Measurements from ENCODE around the gene DGCR2. TPM values are rescaled to one million over a fixed set of nuclear protein-coding genes. Genes with fewer than 3 reads are reported as not detected.

The DGCR2 gene
- total and polyA plus RNA-seq, 2 donors (not counting 1 experiment from before 2014, with no cell fraction given) = 34.3 to 39.5 TPM

- Histone ChIP-seq H3K9me3 (ENCODE audit: control insufficient read depth, insufficient read depth, low read depth, low read length) (no peaks in the 10 kb centered on the region), H4K20me1 (ENCODE audit: control insufficient read depth, extremely low read depth, insufficient read depth, low read length) (no peaks in the 10 kb centered on the region), H3K4me2 (ENCODE audit: extremely low read depth, insufficient read depth, low read length) (no peak overlapping the region), H2AFZ (ENCODE audit: low read length) (no peak overlapping the region), H3K27me3 (ENCODE audit: control insufficient read depth, insufficient read depth, low read length) (no peaks in the 10 kb centered on the region), H3K79me2 (ENCODE audit: control insufficient read depth, insufficient read depth, low read length) (no peaks in the 10 kb centered on the region), H3K4me1 (ENCODE audit: control insufficient read depth, extremely low read depth, insufficient read depth, low read length) (no peaks in the 10 kb centered on the region), H3K4me3 (replicated peaks in 1 of 4; ENCODE audit: control extremely low read depth in 1 of 4, insufficient read depth in 1 of 4, low read depth in 3 of 4, low read length in 4 of 4) (no peak overlapping the region), H3K9ac (ENCODE audit: insufficient read depth, low read length) (no peak overlapping the region), H3K36me3 (ENCODE audit: control insufficient read depth, insufficient read depth, low read length) (peaks cover 23% of the 10 kb centered on the region), H3K27ac (ENCODE audit: insufficient read depth, low read length) (no peak overlapping the region)
- TF ChIP-seq CTCF (conservative IDR thresholded peaks at IDR 0.05 in 1 of 2, IDR thresholded peaks at IDR 0.05 in 1 of 2; ENCODE audit: low read depth in 1 of 2, low read length in 2 of 2) = no peak
- TF ChIP-seq EZH2 (IDR thresholded peaks at IDR 0.05; ENCODE audit: low read length, missing control alignments) = no peak
- no peak for DNase-seq (ENCODE audit: low read depth in 2 of 2)
Measured at GRCh38 chr22:19134874-19135273, 12.7 kb upstream of the DGCR2 start.

DNA sequence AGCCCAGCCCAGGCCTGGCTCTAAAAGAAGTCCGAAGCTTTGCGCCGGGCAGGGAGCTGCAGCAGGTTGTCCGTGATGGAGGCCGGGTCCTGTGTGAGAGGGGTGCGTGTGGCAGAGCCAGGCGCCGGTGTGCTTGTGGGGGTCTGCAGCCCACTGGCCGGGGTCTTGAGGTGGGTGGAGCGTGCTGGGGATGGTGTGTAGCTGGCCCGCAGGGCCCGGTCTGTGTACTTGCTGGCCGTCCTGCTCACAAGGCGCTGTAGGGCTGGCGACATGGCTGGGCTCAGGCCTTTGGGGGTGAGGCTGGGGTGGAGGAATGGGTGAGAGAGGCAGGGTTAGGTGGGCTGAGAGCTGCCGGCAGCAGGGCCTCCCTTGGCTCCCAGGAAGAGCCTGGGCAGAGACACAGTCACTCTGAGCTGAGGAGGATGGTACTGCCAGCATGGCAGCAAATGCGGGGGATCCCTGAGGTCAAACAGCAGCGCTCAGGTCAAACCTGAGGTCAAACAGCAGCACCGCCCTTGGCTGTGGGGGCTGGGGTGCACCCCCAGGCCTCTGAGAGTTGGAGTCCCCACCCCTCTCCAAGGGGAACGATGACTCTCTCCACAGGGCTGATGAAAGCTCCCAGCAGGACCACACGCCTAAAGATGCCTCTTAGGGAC lies 12.1 kb upstream of the DGCR2 start:
- Histone ChIP-seq H3K36me3 (ENCODE audit: control insufficient read depth, insufficient read depth, low read length) (peaks cover 18% of the 10 kb centered on the region), H3K4me3 (replicated peaks in 1 of 4; ENCODE audit: control extremely low read depth in 1 of 4, insufficient read depth in 1 of 4, low read depth in 3 of 4, low read length in 4 of 4) (no peak overlapping the region), H4K20me1 (ENCODE audit: control insufficient read depth, extremely low read depth, insufficient read depth, low read length) (no peaks in the 10 kb centered on the region), H3K4me1 (ENCODE audit: control insufficient read depth, extremely low read depth, insufficient read depth, low read length) (no peaks in the 10 kb centered on the region), H3K27me3 (ENCODE audit: control insufficient read depth, insufficient read depth, low read length) (no peaks in the 10 kb centered on the region), H3K9me3 (ENCODE audit: control insufficient read depth, insufficient read depth, low read depth, low read length) (no peaks in the 10 kb centered on the region), H3K9ac (ENCODE audit: insufficient read depth, low read length) (no peak overlapping the region), H2AFZ (ENCODE audit: low read length) (no peak overlapping the region), H3K4me2 (ENCODE audit: extremely low read depth, insufficient read depth, low read length) (no peak overlapping the region), H3K79me2 (ENCODE audit: control insufficient read depth, insufficient read depth, low read length) (no peaks in the 10 kb centered on the region), H3K27ac (ENCODE audit: insufficient read depth, low read length) (no peak overlapping the region)
- DNase-seq (ENCODE audit: low read depth in 2 of 2) = no peak
- TF ChIP-seq CTCF (conservative IDR thresholded peaks at IDR 0.05 in 1 of 2, IDR thresholded peaks at IDR 0.05 in 1 of 2; ENCODE audit: low read depth in 1 of 2, low read length in 2 of 2) (no peak), EZH2 (IDR thresholded peaks at IDR 0.05; ENCODE audit: low read length, missing control alignments) (no peak)

GRCh38 chr22:19133561-19133960 lies 11.3 kb upstream of the DGCR2 start:
- peaks cover 14% of the 10 kb centered on the region for H3K36me3 ChIP-seq (ENCODE audit: control insufficient read depth, insufficient read depth, low read length)
- H3K4me3 ChIP-seq (replicated peaks in 1 of 4; ENCODE audit: control extremely low read depth in 1 of 4, insufficient read depth in 1 of 4, low read depth in 3 of 4, low read length in 4 of 4) = no peak overlapping the region
- no peak for DNase-seq (ENCODE audit: low read depth in 2 of 2)
- H3K4me1 ChIP-seq (ENCODE audit: control insufficient read depth, extremely low read depth, insufficient read depth, low read length) = no peaks in the 10 kb centered on the region
- no peak overlapping the region for H3K9ac ChIP-seq (ENCODE audit: insufficient read depth, low read length)
- no peak overlapping the region for H3K4me2 ChIP-seq (ENCODE audit: extremely low read depth, insufficient read depth, low read length)
- H3K9me3 ChIP-seq (ENCODE audit: control insufficient read depth, insufficient read depth, low read depth, low read length) = no peaks in the 10 kb centered on the region
- H3K79me2 ChIP-seq (ENCODE audit: control insufficient read depth, insufficient read depth, low read length) = no peaks in the 10 kb centered on the region
- no peak overlapping the region for H3K27ac ChIP-seq (ENCODE audit: insufficient read depth, low read length)
- H3K27me3 ChIP-seq (ENCODE audit: control insufficient read depth, insufficient read depth, low read length) = no peaks in the 10 kb centered on the region
- no peaks in the 10 kb centered on the region for H4K20me1 ChIP-seq (ENCODE audit: control insufficient read depth, extremely low read depth, insufficient read depth, low read length)
- TF ChIP-seq CTCF (conservative IDR thresholded peaks at IDR 0.05 in 1 of 2, IDR thresholded peaks at IDR 0.05 in 1 of 2; ENCODE audit: low read depth in 1 of 2, low read length in 2 of 2) (no peak), EZH2 (IDR thresholded peaks at IDR 0.05; ENCODE audit: low read length, missing control alignments) (no peak)
- H2AFZ ChIP-seq (ENCODE audit: low read length) = no peak overlapping the region
